Measurements from ENCODE around the gene PPFIBP2.

PPFIBP2 gene

DNA sequence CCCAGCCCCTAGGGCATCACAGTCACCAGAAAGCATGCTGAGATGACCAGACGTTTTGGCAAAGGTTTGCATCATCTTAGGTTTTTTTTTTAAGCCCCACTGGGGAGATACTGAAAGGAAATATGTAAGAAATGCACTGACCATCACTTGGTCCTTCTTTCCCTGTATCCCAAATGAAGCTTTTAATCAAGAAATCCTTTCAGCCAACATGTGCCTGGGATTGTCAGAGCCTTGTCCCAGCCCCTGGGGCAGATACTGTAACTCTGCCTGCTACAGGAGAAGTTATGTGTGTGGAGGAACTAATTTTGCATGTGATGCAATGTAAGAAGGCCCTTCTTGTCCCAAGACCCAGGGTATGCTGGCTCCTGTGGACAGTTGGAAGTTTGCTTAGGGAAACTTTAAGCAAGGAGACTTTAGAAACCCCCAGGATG lies 65.6 kb downstream of the PPFIBP2 start:
- DNase-seq: no peak

DNA sequence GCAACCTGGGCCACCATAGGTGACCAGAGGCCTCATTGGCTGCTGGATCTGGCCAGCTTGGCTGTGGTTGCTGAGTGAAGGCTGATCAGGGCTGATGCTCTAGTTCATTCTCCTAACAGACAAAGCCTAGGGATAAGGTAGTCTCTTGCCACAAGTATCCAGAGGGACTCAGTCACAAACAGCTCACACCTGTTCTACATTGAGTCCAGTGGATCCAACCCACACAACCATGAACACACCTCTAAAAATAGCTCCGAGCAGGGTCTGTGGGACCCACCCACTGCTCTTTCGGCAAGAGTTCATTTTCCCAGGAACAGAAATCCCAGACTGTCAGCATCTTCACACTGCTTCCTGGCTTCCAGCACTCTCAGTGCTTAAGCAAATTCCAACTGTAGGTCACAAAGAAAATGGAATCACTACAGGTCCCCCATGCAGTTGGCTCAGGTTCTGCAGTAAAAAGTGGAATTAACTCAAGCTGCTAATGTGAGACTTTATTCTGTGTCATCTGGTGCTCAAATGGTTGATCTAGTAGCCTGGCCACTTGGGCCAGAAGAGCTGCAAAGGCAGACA lies 67.3 kb downstream of the PPFIBP2 start:
- no peak for DNase-seq

DNA sequence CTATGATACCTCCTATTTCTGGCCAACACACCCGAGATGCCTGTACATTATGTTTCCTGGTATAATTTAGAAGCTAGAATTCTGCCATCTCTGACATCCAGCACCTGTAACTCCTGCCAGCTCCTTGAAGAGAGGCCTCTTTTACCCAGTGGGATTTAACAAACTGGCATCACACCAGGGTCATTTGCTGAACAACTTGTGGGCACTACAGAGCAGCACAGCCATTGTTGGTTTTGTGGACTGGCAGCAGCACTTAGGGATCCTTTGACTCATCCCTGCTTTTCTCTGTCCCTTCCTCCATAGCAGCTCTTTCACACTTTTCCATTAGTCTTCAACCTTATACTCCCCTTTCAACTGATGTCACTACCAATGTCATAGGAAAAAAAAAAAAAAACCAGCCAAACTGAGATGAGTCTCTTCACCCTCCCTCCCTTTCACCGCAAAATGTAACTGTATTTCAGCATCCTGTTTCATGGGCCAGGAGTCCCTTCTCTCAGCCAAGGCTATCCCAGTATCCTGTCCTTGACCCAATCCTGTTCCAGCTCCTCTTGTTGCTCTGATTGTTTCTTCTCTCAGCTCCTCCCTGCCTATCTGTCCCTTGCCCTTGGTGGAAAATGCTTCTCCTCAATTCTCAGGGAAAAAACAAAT lies 68.7 kb downstream of the PPFIBP2 start:
- DNase-seq: no peak

DNA sequence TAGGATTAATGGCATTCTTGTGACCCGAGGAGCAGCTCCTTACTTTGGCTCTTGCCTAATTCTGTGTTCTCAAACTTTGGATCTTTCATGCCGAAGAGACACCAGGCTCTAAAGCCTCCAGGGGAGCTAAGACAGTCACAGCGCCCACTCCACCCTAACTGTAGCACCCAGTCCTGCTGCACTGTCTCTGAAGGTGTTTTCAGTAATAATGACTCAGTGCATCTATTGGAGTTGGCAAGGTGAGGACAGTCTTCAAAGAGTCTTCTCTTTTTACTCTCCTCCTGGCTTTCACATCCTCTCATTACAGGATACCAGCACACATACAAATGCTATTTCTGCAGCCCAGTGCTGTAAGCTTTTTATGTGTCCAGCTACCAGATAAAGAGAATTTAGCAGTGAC lies 69.4 kb downstream of the PPFIBP2 start:
- DNase-seq: no peak

DNA sequence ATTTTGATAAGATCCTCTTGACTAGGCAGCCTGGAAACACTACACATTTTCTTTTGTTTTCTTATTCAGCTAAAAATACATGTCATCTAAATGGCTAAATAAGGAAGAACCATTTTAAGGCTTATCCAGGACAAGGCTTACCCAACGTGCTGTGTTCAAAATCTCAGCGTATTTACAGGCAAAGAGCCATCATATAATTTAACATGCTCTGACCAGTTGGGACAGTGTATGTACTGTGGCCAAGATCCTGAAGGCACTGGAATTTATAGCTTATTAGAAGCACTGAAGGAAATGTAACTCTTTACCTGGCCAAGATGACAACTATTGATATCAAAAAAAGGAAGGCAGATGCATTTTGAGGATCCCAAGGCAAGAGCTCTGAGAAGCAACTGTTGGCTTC lies 71.1 kb downstream of the PPFIBP2 start:
- no peak for DNase-seq

DNA sequence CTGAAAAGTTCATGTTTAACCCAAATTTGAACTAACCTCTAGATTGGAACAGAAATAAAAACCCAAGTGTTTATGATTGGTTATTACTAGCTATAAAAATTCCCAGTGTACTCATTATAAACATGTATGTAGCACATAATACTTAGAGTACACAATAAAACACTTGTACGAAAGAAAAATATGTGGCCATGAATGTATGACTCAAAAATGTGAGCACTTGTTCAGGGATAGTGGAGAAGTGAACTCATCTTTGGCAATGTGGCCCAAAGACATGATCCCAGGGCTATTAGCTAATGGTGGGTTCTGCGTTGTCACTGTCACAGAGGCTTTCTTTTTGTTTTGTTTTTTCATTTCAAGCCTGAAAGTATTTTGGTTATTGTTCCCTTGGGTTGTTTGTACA lies 72.0 kb downstream of the PPFIBP2 start:
- no peak for DNase-seq

DNA sequence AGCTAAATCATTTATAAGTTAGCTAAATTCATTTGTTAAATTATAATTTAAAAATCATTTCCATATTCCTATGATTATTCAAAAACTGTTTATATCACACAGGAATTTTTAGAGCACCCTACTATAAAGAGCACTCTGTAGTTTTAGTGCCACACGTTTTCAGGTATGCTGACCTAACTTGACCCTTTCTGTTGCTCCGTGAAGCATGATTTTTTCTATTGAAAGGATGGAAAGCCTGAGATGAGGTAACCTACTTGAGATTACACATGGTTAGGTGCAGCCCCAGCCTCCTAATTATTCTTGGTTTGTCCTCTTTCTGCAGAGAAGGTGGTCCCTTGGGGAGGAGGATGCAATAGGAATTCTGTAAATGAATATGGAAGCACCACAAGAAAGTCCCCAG lies 72.6 kb downstream of the PPFIBP2 start:
- DNase-seq: no peak

DNA sequence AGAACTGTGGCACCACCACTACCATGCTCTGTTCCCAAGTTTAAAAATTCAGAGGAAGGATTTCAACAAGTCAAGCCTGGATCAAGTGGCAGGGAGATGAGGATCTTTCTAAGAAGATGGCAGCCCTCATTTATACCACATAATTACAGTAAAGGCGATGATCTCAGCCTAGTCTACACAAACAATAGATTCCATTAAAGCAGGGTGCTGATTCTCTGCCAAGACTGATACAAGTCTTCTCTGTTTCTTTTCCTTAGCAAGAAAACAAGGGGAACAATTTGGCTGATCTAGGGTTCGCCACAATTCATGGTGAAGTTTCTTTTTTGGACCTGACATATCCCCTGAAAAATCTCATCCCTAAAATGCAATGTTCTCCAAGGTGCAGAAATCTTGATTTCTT lies 73.9 kb downstream of the PPFIBP2 start:
- DNase-seq: no peak

DNA sequence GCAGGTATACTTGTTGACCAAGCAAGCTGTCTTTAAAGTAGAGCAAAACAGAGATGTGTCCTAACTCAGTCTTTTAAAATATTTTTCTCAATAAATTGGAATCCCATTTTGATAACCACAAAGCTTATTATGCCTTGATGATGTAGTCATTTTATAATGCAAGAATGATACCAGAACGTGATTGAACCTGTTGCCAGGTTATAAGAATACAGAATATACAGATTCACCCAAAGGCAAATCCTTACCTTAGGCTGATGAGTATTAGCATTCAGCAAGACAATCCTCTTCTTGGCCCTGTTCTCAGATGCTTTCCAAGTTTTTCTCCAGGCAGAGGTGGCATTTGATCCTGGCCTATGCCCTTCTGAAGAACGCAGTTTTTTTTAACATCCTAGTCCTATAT lies 76.1 kb downstream of the PPFIBP2 start:
- DNase-seq: no peak

DNA sequence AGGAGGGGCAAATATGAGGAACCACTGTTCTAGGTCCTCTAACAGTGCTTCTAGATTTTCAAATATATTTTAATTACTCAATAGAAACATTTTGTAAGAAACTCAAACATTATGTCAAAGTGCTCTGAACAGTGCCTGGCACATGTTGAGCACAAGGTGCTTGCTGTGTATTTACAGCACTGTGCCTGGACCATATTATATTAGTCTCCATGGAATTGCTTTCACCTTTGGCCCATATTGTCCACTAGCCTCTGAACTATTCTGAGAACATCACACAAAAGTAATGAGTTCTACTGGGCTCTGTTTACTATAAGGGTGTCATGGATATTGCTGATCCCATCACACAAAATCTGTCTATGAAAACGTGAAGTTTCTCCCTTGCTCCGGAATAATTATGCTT lies 76.7 kb downstream of the PPFIBP2 start:
- no peak for DNase-seq

DNA sequence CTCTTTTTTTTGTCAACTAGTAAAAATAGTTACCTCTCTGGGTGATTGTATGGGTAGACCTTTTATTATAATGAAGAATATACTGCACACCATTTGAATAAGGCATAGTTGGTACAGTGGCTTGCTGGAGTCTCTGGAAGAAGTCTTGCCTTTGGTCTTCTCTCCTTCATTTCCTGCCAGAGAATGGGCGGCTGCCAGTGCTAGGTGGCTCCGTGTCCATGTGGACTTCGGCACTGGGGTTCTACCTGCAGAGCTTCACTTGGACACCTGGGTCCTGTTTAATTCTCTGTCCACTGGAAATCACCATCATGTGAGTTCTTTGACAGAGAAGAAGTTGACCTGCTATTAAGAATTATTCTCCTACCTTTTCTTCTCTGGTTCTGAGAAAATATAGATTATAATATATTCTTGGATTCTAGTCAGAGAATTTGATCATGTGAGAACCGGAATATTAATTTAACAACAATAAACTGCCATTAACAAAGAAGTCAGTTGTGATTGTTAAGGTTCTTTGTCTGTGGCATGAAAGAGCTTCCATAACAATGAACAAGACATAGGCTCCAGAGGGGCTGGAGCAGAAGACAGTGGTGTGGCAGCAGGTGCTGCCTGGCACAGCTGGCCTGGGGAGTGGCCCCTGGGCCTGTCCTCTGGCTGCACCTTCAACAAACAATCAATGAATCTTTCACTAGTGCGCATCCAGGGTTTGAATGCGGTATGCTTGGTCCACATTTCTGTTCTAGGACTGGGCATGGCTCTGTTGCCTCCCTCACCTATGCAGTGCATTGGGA lies 77.5 kb downstream of the PPFIBP2 start:
- no peak for DNase-seq

DNA sequence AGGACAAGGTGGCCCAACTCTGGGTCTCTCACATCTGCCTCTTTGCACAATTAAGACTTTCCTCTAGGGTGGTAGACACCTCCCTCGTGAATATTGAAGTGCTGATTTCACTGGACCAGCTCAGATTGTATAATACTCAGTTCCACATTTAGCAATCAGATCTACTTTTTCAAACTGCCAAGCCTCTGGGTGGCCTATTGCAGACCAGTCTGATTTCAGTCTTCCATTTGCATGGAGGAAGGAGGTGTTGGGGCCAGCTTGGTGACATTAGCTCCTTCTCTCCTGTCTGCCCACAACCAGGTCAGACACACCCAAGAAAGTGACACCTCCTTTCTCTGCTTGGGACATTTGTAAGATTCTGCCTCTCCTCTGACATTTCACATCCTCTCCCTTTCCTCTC lies 78.2 kb downstream of the PPFIBP2 start:
- no peak for DNase-seq

DNA sequence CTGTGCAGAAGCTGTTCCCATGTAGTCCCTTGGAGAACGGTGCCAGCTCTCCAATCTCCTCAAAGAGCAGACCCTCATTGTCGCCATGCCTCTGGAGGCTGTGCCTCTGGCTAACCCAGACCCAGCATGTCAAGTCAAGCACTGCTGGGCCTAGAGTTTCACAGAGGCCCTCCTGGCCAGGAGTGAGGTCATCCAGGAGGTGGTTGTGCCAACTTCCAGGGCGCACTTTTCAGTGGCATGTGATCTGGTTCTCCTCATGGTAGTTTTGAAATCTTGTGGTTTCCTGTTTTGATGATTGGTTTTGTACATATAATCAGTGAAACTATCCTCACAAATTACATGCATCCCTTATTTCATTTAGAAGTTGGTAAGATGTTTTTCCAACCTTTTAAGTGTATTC lies 78.9 kb downstream of the PPFIBP2 start:
- no peak for DNase-seq

DNA sequence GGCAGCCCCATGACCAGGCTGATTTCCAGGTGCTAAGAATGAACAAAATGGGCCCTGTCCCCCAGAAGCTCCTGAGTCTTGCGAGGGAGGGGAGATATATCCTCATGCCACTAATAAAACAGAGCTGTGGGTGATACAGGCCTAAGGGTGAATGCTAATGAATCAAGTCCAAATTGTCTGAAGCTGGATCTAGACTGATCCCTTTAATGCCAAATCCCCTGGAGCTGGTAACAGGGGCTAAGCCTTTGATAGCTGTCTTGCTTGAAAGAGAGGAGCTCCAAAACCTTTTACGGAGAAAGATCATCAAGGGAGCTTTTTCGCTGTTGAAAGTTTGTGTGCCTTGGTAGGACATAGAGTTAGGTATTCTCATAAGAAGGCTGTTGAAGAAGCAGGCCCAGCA lies 79.7 kb downstream of the PPFIBP2 start:
- DNase-seq: no peak

DNA sequence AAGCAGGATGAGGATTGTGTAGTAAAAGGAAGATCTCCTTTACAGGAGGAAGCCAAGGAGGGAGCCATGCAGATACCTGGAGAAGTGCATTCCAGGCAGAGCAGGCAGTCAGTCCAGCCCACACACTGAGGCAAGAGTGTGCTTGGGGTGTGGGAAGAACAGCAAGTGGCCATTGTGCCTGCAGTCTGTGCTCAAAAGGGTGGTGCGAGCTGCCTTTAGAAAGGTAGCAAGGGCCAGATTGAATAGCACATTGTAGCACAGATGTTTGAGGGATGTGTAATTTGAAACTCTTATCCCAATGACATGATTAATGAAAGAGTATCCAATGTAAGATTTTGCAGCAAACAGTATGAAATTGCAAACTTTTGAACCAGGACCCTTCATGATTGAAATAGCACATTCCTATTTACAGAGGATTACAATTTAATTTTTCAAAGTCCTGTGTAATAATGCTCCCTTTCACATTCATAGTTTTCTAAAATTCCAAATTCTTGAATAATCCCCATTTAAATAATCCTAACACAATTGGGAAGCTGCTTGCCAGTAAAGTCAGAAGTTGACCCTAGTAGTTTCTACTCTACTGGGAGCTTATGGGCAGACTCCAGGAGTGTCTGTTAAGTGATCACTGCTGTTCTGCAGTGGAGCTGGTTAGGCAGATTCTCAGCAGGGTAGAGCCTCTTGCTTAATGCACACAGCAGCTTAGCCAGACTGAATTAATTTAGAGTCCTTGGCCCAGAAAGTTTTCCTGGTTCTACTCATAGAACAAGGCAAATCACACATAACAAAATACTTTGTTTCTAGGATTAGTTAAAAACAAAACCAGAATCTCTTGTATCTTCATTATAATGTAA lies 81.4 kb downstream of the PPFIBP2 start:
- no peak for DNase-seq

DNA sequence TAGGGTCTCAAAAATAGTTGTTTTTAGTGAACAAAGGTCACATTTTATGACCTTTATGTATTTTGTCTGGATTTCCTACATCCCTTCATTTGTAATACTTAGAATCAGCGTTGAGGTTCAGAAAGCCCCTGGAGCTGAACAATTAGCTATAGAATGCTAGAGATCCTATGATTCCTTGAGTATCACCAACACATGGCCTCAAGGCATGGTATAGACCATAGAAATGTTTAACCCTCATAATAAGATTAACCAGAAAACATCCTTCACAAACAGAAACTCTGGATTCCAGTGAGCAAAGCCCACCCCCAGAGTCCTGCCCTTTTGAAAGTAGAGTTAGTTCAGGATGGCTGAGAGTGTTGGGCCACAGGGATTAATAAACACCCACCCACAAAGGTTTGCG lies 82.2 kb downstream of the PPFIBP2 start:
- DNase-seq: no peak

DNA sequence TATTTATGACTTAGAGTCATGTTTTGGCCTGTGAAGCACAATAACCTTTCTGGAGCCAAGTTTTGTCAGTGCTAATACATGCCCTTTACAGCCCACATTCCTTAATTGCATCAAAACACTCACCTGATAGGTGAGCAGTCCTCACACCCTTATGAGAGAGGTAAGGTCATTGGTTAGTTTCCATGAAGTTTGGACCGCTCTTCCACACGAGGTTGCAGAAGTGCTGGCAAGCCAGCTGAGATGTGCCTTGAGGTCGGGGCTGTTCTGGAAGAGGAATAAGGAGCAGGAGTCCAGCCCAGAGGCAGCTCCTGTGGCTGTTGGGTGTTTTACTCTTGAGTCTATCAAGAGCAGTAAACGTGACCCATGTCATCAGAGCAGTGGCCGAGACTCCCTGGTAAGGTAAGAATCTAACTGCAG lies 83.2 kb downstream of the PPFIBP2 start:
- DNase-seq: no peak

DNA sequence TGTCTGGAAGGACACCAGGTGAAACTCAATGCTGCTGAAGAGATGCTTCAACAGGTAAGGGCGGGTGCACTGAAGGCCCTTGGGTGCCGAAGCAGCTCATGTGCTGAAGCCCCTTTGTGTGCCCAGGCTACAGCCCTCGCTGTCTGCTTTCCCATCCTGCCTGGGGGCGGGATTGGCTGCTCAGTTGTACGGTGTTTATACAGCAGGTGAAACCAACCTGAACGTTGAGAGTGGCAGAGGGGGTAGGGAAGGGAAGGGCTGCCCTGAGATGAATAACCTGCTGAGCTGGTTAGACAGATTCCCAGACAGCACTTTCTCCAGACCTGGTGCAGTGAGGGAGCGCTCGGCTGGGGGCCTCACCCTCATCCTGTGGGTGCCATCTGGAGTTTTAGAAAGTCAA lies 83.8 kb downstream of the PPFIBP2 start:
- DNase-seq: peak; percentile 68

DNA sequence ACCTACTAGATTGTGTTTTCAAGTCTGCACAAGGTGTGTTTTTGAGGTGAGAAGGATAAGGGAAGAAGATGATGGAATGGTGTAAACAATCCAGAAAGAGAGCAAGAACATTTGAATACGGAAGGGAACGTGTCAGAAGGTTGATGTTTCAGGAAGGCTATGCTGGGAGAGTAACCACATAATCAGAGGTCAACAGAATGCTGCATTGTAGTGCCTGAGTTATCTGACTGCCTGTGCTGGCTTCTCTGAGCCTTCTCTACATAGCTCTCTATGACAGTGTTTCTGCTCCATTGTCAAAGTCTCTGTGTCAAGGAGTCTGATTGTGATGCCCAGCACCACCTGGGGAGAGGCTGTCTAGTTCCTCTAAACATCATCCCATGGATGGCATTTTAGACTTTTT lies 85.4 kb downstream of the PPFIBP2 start:
- no peak for DNase-seq

DNA sequence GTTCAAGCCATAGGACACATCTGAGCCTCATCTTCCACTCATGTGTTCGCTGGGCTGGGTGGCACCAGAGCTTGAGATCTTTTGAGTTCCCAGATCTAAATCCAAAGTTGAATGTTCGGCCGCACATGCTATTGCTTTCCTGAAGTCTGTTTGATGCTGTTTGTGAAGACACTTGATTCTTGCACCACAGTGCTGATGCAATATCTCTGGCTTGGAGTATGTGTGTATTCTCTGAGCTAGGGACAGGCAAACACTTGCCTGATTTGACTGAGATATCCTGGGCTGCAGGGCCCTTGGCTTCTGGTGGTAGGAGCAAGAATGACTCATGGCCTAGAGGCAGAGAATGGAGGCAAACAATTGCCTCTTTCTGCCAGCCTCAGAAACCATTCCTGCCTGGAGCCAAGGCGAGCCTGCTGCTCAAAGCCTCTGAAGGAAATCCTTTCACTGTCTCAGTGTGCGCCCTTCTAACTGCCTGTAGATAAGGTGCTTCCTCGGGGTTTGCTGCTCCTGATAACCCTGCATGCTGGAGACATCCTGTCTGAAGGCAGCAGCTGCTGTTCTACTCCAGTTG lies 86.5 kb downstream of the PPFIBP2 start:
- no peak for DNase-seq

DNA sequence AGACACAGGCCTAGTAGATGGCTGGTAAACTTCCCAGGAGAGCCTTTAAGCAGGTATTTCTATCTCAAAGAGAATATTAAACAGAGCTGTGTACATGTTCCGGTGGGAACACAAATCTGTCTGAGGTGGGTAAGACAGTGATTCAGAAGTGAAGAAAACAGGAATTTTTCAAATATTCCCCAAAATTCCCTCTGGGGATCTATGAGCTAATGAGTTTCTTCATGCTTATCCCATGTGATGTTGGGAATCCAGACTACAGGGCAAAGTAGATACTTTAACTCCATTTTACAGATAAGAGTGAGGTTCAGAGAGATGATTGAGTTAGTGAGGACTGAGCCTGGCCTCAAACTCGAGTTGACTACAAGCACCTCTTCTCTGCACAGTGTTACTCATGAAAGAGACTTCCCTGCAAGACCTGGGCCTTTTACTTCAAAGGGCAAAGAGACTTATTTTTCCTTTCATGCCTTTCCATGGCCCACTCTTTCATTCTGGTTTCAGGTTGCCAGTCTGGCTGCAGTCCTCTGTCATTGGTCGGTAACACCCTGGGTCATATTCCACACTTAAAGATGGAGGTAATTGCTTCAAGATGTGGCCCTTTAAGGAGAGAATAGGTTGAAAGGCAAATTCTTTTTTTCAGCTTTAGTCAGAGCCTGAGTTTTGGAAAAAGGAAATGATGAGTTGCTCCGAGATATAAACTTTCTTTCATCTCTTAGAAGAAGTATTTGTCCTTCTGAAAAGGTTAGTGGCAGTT lies 89.4 kb downstream of the PPFIBP2 start:
- DNase-seq: no peak

DNA sequence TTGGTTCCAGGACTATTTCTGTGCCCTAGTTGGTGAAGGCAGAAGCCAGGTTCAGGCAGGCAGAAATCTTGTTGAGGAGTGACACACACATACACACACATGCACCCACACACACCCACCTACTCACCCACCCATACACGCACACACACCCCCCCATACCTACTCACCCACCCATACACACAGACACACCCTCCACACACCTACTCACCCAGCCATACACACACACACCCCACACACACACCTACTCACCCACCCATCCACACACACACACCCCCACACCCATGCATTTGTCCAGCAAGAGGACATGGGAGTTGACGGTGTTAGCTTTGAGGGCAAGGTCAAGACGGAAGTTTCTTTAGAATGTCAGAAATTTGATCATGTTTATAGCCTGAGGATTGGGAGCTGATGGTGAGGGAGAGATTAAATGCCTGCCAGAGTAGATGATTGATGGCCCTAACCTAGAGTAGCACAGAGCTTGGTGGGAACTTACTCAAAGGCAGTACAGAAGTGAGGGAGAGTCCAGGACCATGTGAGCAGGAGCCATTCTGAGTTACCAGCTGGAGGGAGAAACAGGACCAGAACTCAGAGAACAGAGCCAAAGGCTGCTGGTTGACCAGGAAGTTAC lies 90.6 kb downstream of the PPFIBP2 start:
- no peak for DNase-seq
